Measurements from ENCODE around the gene NKAIN4.
A peak's percentile ranks its signal among the peaks of the same experiment; 100 is the strongest.

NKAIN4 gene

GRCh38 chr20:63292904-63293303 lies 38.6 kb upstream of the NKAIN4 start, which contains the start of gene COL20A1:
Gene COL20A1, plus strand, starts transcription at chr20:63293186. Its CDS starts 1,922 bp downstream, at chr20:63295108.
- no peak within 1 kb of the TSS for H3K4me3 Mint-ChIP-seq
- H3K36me3 Mint-ChIP-seq (ENCODE audit: insufficient read depth), result peaks cover 14% of the 10 kb centered on the region
- no peaks in the 10 kb centered on the region for H3K9me3 Mint-ChIP-seq
- no peak for DNase-seq
- no peak within 1 kb of the TSS for H3K27ac Mint-ChIP-seq
- H3K4me1 Mint-ChIP-seq (ENCODE audit: low read depth in 2 of 2), result peaks cover 8 to 16% of the 10 kb centered on the region in 2 donors
- peaks cover 0 to 17% of the 10 kb centered on the region in 2 donors for H3K27me3 Mint-ChIP-seq
- no peak for ATAC-seq (replicated peaks)

GRCh38 chr20:63292292-63292701 lies 38.0 kb upstream of the NKAIN4 start:
- no peak for DNase-seq
- no peak overlapping the region for H3K27ac Mint-ChIP-seq
- peaks cover 14% of the 10 kb centered on the region for H3K36me3 Mint-ChIP-seq (ENCODE audit: insufficient read depth)
- H3K4me3 Mint-ChIP-seq, result no peak overlapping the region
- ATAC-seq (replicated peaks), result no peak
- H3K27me3 Mint-ChIP-seq, result peaks cover 0 to 17% of the 10 kb centered on the region in 2 donors
- H3K9me3 Mint-ChIP-seq, result no peaks in the 10 kb centered on the region
- H3K4me1 Mint-ChIP-seq (ENCODE audit: low read depth in 2 of 2), result peaks cover 8 to 16% of the 10 kb centered on the region in 2 donors

- no peaks in the 10 kb centered on the region for H3K9me3 Mint-ChIP-seq
- H3K27ac Mint-ChIP-seq, result no peak overlapping the region
- no peak overlapping the region for H3K4me3 Mint-ChIP-seq
- H3K4me1 Mint-ChIP-seq (ENCODE audit: low read depth in 2 of 2), result peaks cover 8 to 16% of the 10 kb centered on the region in 2 donors
- DNase-seq (no peak), ATAC-seq (replicated peaks) (no peak)
- H3K36me3 Mint-ChIP-seq (ENCODE audit: insufficient read depth), result peaks cover 14% of the 10 kb centered on the region
- H3K27me3 Mint-ChIP-seq, result peaks cover 0 to 17% of the 10 kb centered on the region in 2 donors
Measured at GRCh38 chr20:63291811-63292210, 37.5 kb upstream of the NKAIN4 start.

GRCh38 chr20:63290677-63291472 lies 36.6 kb upstream of the NKAIN4 start:
- ATAC-seq (replicated peaks) (peak; percentile 77), DNase-seq (peak; percentile 67 to 73 (median 68))
- peaks cover 0 to 15% of the 10 kb centered on the region in 2 donors for H3K27me3 Mint-ChIP-seq
- no peak overlapping the region for H3K4me3 Mint-ChIP-seq
- peaks cover 14% of the 10 kb centered on the region for H3K36me3 Mint-ChIP-seq (ENCODE audit: insufficient read depth)
- no peak overlapping the region for H3K27ac Mint-ChIP-seq
- no peaks in the 10 kb centered on the region for H3K9me3 Mint-ChIP-seq
- H3K4me1 Mint-ChIP-seq (ENCODE audit: low read depth in 2 of 2), result peaks cover 8 to 16% of the 10 kb centered on the region in 2 donors

- H3K36me3 Mint-ChIP-seq (ENCODE audit: insufficient read depth), result peaks cover 14% of the 10 kb centered on the region
- H3K27ac Mint-ChIP-seq, result no peak overlapping the region
- H3K4me1 Mint-ChIP-seq (ENCODE audit: low read depth in 2 of 2), result peaks cover 1 to 9% of the 10 kb centered on the region in 2 donors
- H3K4me3 Mint-ChIP-seq, result no peak overlapping the region
- no peaks in the 10 kb centered on the region for H3K9me3 Mint-ChIP-seq
- peaks cover 0 to 9% of the 10 kb centered on the region in 2 donors for H3K27me3 Mint-ChIP-seq
- DNase-seq (no peak), ATAC-seq (replicated peaks) (no peak)
Measured at GRCh38 chr20:63290136-63290676, 35.9 kb upstream of the NKAIN4 start.

GRCh38 chr20:63289311-63290135 lies 35.3 kb upstream of the NKAIN4 start:
- Mint-ChIP-seq H3K9me3 (no peaks in the 10 kb centered on the region), H3K36me3 (ENCODE audit: insufficient read depth) (peaks cover 14% of the 10 kb centered on the region), H3K27me3 (peaks cover 0 to 2% of the 10 kb centered on the region in 2 donors), H3K27ac (no peak overlapping the region), H3K4me1 (ENCODE audit: low read depth in 2 of 2) (peaks cover 0 to 7% of the 10 kb centered on the region in 2 donors), H3K4me3 (no peak overlapping the region)
- no peak for ATAC-seq (replicated peaks)
- DNase-seq, result no peak

GRCh38 chr20:63288581-63289251 lies 34.5 kb upstream of the NKAIN4 start:
- H3K36me3 Mint-ChIP-seq (ENCODE audit: insufficient read depth), result peaks cover 19% of the 10 kb centered on the region
- H3K9me3 Mint-ChIP-seq, result no peaks in the 10 kb centered on the region
- ATAC-seq (replicated peaks), result no peak
- H3K27ac Mint-ChIP-seq, result no peak overlapping the region
- DNase-seq, result no peak
- H3K4me1 Mint-ChIP-seq (ENCODE audit: low read depth in 2 of 2), result peaks cover 0 to 8% of the 10 kb centered on the region in 2 donors
- no peaks in the 10 kb centered on the region for H3K27me3 Mint-ChIP-seq
- no peak overlapping the region for H3K4me3 Mint-ChIP-seq

GRCh38 chr20:63287697-63288580 lies 33.7 kb upstream of the NKAIN4 start:
- ATAC-seq (replicated peaks) (no peak), DNase-seq (no peak)
- Mint-ChIP-seq H3K4me3 (no peak overlapping the region), H3K4me1 (ENCODE audit: low read depth in 2 of 2) (peaks cover 0 to 9% of the 10 kb centered on the region in 2 donors), H3K36me3 (ENCODE audit: insufficient read depth) (peaks cover 19% of the 10 kb centered on the region), H3K9me3 (no peaks in the 10 kb centered on the region), H3K27ac (no peak overlapping the region), H3K27me3 (no peaks in the 10 kb centered on the region)

GRCh38 chr20:63286781-63287696 lies 32.8 kb upstream of the NKAIN4 start:
- Mint-ChIP-seq H3K9me3 (no peaks in the 10 kb centered on the region), H3K27ac (peak overlapping the region in 1 of 2 donors; percentile 59), H3K27me3 (no peaks in the 10 kb centered on the region), H3K4me1 (ENCODE audit: low read depth in 2 of 2) (peaks cover 0 to 9% of the 10 kb centered on the region in 2 donors), H3K36me3 (ENCODE audit: insufficient read depth) (peaks cover 19% of the 10 kb centered on the region), H3K4me3 (no peak overlapping the region)
- ATAC-seq (replicated peaks), result no peak
- DNase-seq, result no peak

- Mint-ChIP-seq H3K27ac (no peak overlapping the region), H3K36me3 (ENCODE audit: insufficient read depth) (peaks cover 15% of the 10 kb centered on the region), H3K4me3 (peak overlapping the region in 1 of 2 donors; percentile 74)
Measured at GRCh38 chr20:63285636-63286615, 31.7 kb upstream of the NKAIN4 start.

More at GRCh38 chr20:63285636-63286615, 31.7 kb upstream of the NKAIN4 start:
- no peaks in the 10 kb centered on the region for H3K9me3 Mint-ChIP-seq
- peaks cover 0 to 6% of the 10 kb centered on the region in 2 donors for H3K4me1 Mint-ChIP-seq (ENCODE audit: low read depth in 2 of 2)
- ATAC-seq (replicated peaks), result no peak
- no peaks in the 10 kb centered on the region for H3K27me3 Mint-ChIP-seq
- DNase-seq, result no peak

Measured in effector memory CD8-positive, alpha-beta T cell (primary cell).